IMR-90 (cell line): Measurements from ENCODE around the gene ABCC9. TPM values are rescaled to one million over a fixed set of nuclear protein-coding genes. Genes with fewer than 3 reads are reported as not detected.
A peak's percentile ranks its signal among the peaks of the same experiment; 100 is the strongest.

Source experiments
- ATAC-seq: fragments of 200-7000 bp; cut with Tn5 transposase; 2 replicates; pipeline ENCODE4 v1.9.1; 2020; ENCODE audit warnings: low read depth, mild to moderate bottlenecking, moderate library complexity
- BruUV-seq: library from RNA; stranded (reverse); fragments of 400-500 nt; replicated peaks from 2 replicates; lab custom pipeline; 2021; lab: Mats Ljungman, UMichigan
- CTCF ChIA-PET: fragments of 300-600 bp; formaldehyde crosslinking; extraction: SDS; loops from one replicate; lab custom pipeline; 2021; ENCODE audit warnings: antibody characterized with exemption; lab: Yijun Ruan, JAX
- POLR2A ChIA-PET: fragments of 300-600 bp; sonication (Branson Sonifier 250); formaldehyde crosslinking; loops from one replicate; lab custom pipeline; 2022; ENCODE audit warnings: antibody characterized with exemption; ENCODE audit not compliant: unreplicated experiment; lab: Charles Lee
- DNase-seq: peaks from one replicate; pipeline ENCODE4 v3.0.0; 2013
- H2AFZ ChIP-seq: replicated peaks from 2 replicates; pipeline ENCODE3; 2013; ENCODE audit warnings: low read length, mild to moderate bottlenecking; ENCODE audit not compliant: poor library complexity
- H2AK5ac ChIP-seq: 2 replicates; pipeline ENCODE4 v1.6.1; 2013; ENCODE audit warnings: low read depth, low read length, inconsistent platforms
- H2AK9ac ChIP-seq: replicated peaks from 2 replicates; pipeline ENCODE3; 2013; ENCODE audit warnings: mild to moderate bottlenecking, low read depth, low read length, moderate library complexity; ENCODE audit not compliant: poor library complexity
- H2BK120ac ChIP-seq: 2 replicates; pipeline ENCODE4 v1.6.1; 2013; ENCODE audit warnings: low read depth, low read length, inconsistent platforms
- H2BK15ac ChIP-seq: 3 replicates; pipeline ENCODE4 v1.6.1; 2013; ENCODE audit warnings: low read depth, low read length, inconsistent platforms
- H2BK20ac ChIP-seq: 2 replicates; pipeline ENCODE4 v1.6.1; 2013; ENCODE audit warnings: low read depth, mild to moderate bottlenecking, inconsistent platforms, low read length, moderate library complexity
- H2BK5ac ChIP-seq: 2 replicates; pipeline ENCODE4 v1.6.1; 2013; ENCODE audit warnings: mild to moderate bottlenecking, low read depth, low read length, inconsistent platforms; ENCODE audit not compliant: poor library complexity, severe bottlenecking
- H3K14ac ChIP-seq: replicated peaks from 2 replicates; pipeline ENCODE4 v1.6.1; 2013; ENCODE audit warnings: low read depth, low read length, inconsistent platforms
- H3K18ac ChIP-seq: 2 replicates; pipeline ENCODE4 v1.6.1; 2013; ENCODE audit warnings: low read depth, low read length, control low read depth
- H3K23ac ChIP-seq: 2 replicates; pipeline ENCODE4 v1.6.1; 2013; ENCODE audit warnings: low read depth, low read length, inconsistent platforms
- H3K27ac ChIP-seq: 2 replicates; pipeline ENCODE4 v1.5.1; 2013; ENCODE audit warnings: mild to moderate bottlenecking, control low read depth, low read length; ENCODE audit not compliant: insufficient read depth
- H3K27me3 ChIP-seq: 2 replicates; pipeline ENCODE4 v1.6.1; 2013; ENCODE audit warnings: low read length; ENCODE audit not compliant: control insufficient read depth, insufficient read depth
- H3K36me3 ChIP-seq: 2 replicates; pipeline ENCODE4 v1.6.1; 2013; ENCODE audit warnings: low read length, mixed read lengths; ENCODE audit not compliant: control insufficient read depth, insufficient read depth
- H3K4ac ChIP-seq: 2 replicates; pipeline ENCODE4 v1.6.1; 2013; ENCODE audit warnings: low read depth, low read length, inconsistent platforms
- H3K4me1 ChIP-seq: 2 replicates; pipeline ENCODE4 v1.6.1; 2013; ENCODE audit warnings: low read length, mixed read lengths; ENCODE audit not compliant: control insufficient read depth, insufficient read depth
- H3K4me2 ChIP-seq: 2 replicates; pipeline ENCODE4 v1.6.1; 2013; ENCODE audit warnings: low read depth, mild to moderate bottlenecking, control low read depth, low read length, moderate library complexity
- H3K4me3 ChIP-seq: 2 replicates; pipeline ENCODE4 v1.5.1; 2013; ENCODE audit warnings: low read depth, mild to moderate bottlenecking, control low read depth, low read length, moderate library complexity; ENCODE audit not compliant: insufficient read depth
- H3K56ac ChIP-seq: 2 replicates; pipeline ENCODE4 v1.6.1; 2013; ENCODE audit warnings: low read length, inconsistent platforms; ENCODE audit not compliant: insufficient read depth; ENCODE audit errors: extremely low read depth
- H3K79me1 ChIP-seq, 2 experiments: 2 replicates each; pipeline ENCODE4 v1.6.1; 2013; ENCODE audit warnings: low read length in 2 of 2, inconsistent platforms in 1 of 2, low read depth in 1 of 2
- H3K9ac ChIP-seq: 2 replicates; pipeline ENCODE4 v1.6.1; 2013; ENCODE audit warnings: low read depth, low read length, control low read depth
- H3K9me1 ChIP-seq: 2 replicates; pipeline ENCODE4 v1.6.1; 2013; ENCODE audit warnings: low read length, inconsistent platforms; ENCODE audit not compliant: insufficient read depth
- H3K9me3 ChIP-seq: 2 replicates; pipeline ENCODE4 v1.6.1; 2013; ENCODE audit warnings: low read length; ENCODE audit not compliant: control insufficient read depth, insufficient read depth
- H4K20me1 ChIP-seq: 2 replicates; pipeline ENCODE4 v1.6.1; 2013; ENCODE audit warnings: low read length, inconsistent platforms; ENCODE audit not compliant: insufficient read depth
- H4K5ac ChIP-seq: 2 replicates; pipeline ENCODE4 v1.6.1; 2013; ENCODE audit warnings: mild to moderate bottlenecking, low read depth, low read length, control low read depth
- H4K8ac ChIP-seq, 2 experiments: 2 replicates each; pipeline ENCODE4 v1.6.1; 2013; ENCODE audit warnings: low read depth in 2 of 2, low read length in 2 of 2, control low read depth in 1 of 2, inconsistent platforms in 1 of 2
- H4K91ac ChIP-seq: 2 replicates; pipeline ENCODE4 v1.6.1; 2013; ENCODE audit warnings: low read depth, low read length, inconsistent platforms; ENCODE audit not compliant: insufficient read depth
- BHLHE40 ChIP-seq: fragments of 150-350 bp; IDR thresholded peaks from 2 replicates; pipeline ENCODE4 v1.6.1; 2016; ENCODE audit warnings: mild to moderate bottlenecking, low read depth, low read length
- CEBPB ChIP-seq: IDR thresholded peaks from 2 replicates; pipeline ENCODE4 v1.6.1; 2012; ENCODE audit warnings: low read depth, low read length, improper control_type of control experiment
- CHD1 ChIP-seq: IDR thresholded peaks from 2 replicates; pipeline ENCODE4 v1.6.1; 2012; ENCODE audit warnings: low read depth, low read length, improper control_type of control experiment
- RAD21 ChIP-seq: IDR thresholded peaks from 2 replicates; pipeline ENCODE4 v1.6.1; 2012; ENCODE audit warnings: low read length, improper control_type of control experiment
- WGBS, 2 experiments: methylation state at CpG; one replicate each; pipeline versions ENCODE4 v1.1.5 to v1.1.7; 2013; ENCODE audit warnings: missing lambda C conversion rate in 2 of 2; ENCODE audit not compliant: insufficient read length in 1 of 2; ENCODE audit errors: extremely low coverage in 2 of 2; 5-methylcytosine and 5-hydroxymethylcytosine counted together
- dilution Hi-C: fragments of 300-500 bp; cut with HindIII; formaldehyde crosslinking; loops from one replicate; pipeline ENCODE4 v1.14.3; 2018; ENCODE audit warnings: low sequenced_read_pairs; ENCODE audit not compliant: unreplicated experiment
- in situ Hi-C: fragments of 300-500 bp; cut with MboI; formaldehyde crosslinking; loops from 3 replicates; pipeline ENCODE4 v1.14.3; 2019; ENCODE audit warnings: low sequenced_read_pairs, inconsistent platforms, mixed read lengths
- intact Hi-C: fragments of 100-400 bp; cut with micrococcal nuclease; formaldehyde crosslinking; loops from 2 replicates; pipeline ENCODE4 v1.10.0; 2022
- polyA plus RNA-seq, 3 experiments: library from polyadenylated mRNA; depleted of rRNA; stranded (reverse); fragments of >200 nt; gene quantifications; 2 replicates each; pipeline ENCODE4 v1.2.3, GENCODE V29; 2012; ENCODE audit warnings: low replicate concordance in 1 of 3
- total RNA-seq: library from RNA; depleted of rRNA; stranded (reverse); fragments of >200 nt; gene quantifications from 2 replicates; pipeline ENCODE4 v1.2.3, GENCODE V29; 2012
- TF ChIP-seq, protein P1 (sequence below): conservative IDR thresholded peaks from 2 replicates; pipeline ENCODE4 v1.5.1; 2012; ENCODE audit warnings: mild to moderate bottlenecking, low read depth, low read length, improper control_type of control experiment
- TF ChIP-seq, protein P2 (sequence below): fragments of 150-350 bp; IDR thresholded peaks from 2 replicates; pipeline ENCODE4 v1.6.1; 2016; ENCODE audit warnings: low read depth, mild to moderate bottlenecking, low read length, moderate library complexity, borderline replicate concordance
- TF ChIP-seq, protein P3 (sequence below): fragments of 150-350 bp; IDR thresholded peaks from 2 replicates; pipeline ENCODE4 v1.6.1; 2017; ENCODE audit warnings: mild to moderate bottlenecking, antibody characterized with exemption, low read length, low read depth

The ABCC9 gene
- total and polyA plus RNA-seq, 2 of the 4 experiments (the other 2 are of a cell fraction) = 1.2 to 6.6 TPM

DNA sequence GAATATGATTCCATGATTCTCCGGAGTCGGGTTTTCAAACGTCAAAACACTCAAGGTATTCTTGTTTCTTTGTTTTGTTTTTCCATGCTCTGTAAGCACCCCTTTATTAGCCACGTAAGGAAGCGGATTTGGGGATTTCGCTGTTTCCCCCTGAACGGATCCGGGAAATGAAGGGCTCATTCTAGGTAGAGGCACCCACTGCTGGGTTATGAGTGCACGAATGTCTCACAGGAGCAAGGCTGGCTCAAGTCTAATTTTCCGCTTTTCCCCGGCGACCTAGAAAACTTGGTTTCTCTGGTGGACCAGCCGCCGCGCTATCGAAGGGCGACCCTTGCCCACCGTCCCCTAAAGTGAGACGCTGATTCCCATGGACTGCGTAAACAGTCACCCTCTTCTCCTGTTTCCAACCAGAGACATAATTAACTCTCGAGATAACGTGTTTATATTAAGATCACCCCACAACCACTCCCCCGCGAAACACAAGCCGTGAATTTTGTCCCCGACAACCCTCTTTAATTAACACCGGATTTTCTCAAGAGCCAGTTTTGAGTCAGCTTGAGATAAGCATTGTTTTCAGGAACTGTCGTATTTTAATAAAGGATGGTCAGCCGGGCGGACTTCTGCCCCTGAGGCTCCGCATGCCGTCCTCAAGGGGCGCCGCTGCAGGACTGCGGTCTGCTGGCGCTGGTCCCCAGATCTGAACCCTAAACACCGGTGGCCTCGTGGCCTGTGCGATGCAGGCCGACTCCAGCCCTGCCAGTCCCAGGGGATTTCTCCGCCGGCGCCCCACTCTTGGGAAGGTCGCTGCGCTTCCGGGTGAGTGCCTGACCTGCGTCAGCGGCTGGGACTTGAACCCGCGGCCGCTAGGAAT is 515 bp upstream of the ABCC9 start:
- no peaks in the 10 kb centered on the region for H3K36me3 ChIP-seq
- intact Hi-C loops (loop anchor here (2.0 to 5.0 kb wide), 3 partner anchors 114 to 243 kb away; partner anchors contain the start of gene KCNJ8), in situ Hi-C loops (no loop called here), dilution Hi-C loops (no loop called here)
- H3K23ac ChIP-seq = peak overlapping the region; percentile 74; the same call in 1 of the 2 replicates
- peak overlapping the region; percentile 79 for H2AFZ ChIP-seq
- no peak overlapping the region for H2BK5ac ChIP-seq
- peak overlapping the region; percentile 49; the same call in 1 of the 2 replicates for H3K14ac ChIP-seq
- BruUV-seq = no TSS peak
- ChIA-PET CTCF (interaction anchor here (0.6 to 1.0 kb wide), 4 partner anchors 13 to 244 kb away, joined by 3 to 5 read pairs (median 4); no protein-coding TSS in a partner anchor), POLR2A (interaction anchor here (0.5 kb wide), 1 partner anchor 12 kb away, joined by 5 read pairs; no protein-coding TSS in a partner anchor)
- peak overlapping the region; percentile 45; the same call in 1 of the 2 replicates for H2BK120ac ChIP-seq
- peak; percentile 69 for ATAC-seq
- H2BK15ac ChIP-seq = peak overlapping the region; percentile 41; the same call in 1 of the 3 replicates
- H4K91ac ChIP-seq = no peak overlapping the region
- WGBS, 2 experiments = 23% methylated on average over 10 of the region's 51 CpGs; no CpG with 5 or more reads in 1 of the 2 experiments
- peak overlapping the region; percentile 34; the same call in 1 of the 2 replicates for H3K4ac ChIP-seq
- H3K9me1 ChIP-seq = no peaks in the 10 kb centered on the region
- H3K27me3 ChIP-seq = peaks cover 15% of the 10 kb centered on the region
- 0 out of 2 replicates have a peak, but pooled peaks cover 1% of the 10 kb centered on the region for H3K4me1 ChIP-seq
- no peak overlapping the region for H2AK9ac ChIP-seq
- no peak overlapping the region for H2BK20ac ChIP-seq
- TF ChIP-seq, protein P1, sequence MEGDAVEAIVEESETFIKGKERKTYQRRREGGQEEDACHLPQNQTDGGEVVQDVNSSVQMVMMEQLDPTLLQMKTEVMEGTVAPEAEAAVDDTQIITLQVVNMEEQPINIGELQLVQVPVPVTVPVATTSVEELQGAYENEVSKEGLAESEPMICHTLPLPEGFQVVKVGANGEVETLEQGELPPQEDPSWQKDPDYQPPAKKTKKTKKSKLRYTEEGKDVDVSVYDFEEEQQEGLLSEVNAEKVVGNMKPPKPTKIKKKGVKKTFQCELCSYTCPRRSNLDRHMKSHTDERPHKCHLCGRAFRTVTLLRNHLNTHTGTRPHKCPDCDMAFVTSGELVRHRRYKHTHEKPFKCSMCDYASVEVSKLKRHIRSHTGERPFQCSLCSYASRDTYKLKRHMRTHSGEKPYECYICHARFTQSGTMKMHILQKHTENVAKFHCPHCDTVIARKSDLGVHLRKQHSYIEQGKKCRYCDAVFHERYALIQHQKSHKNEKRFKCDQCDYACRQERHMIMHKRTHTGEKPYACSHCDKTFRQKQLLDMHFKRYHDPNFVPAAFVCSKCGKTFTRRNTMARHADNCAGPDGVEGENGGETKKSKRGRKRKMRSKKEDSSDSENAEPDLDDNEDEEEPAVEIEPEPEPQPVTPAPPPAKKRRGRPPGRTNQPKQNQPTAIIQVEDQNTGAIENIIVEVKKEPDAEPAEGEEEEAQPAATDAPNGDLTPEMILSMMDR = peak; percentile 42
- TF ChIP-seq CEBPB = no peak
- TF ChIP-seq, protein P2, sequence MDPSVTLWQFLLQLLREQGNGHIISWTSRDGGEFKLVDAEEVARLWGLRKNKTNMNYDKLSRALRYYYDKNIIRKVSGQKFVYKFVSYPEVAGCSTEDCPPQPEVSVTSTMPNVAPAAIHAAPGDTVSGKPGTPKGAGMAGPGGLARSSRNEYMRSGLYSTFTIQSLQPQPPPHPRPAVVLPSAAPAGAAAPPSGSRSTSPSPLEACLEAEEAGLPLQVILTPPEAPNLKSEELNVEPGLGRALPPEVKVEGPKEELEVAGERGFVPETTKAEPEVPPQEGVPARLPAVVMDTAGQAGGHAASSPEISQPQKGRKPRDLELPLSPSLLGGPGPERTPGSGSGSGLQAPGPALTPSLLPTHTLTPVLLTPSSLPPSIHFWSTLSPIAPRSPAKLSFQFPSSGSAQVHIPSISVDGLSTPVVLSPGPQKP = no peak
- no peak for TF ChIP-seq RAD21
- no peak for TF ChIP-seq CHD1
- no peak for TF ChIP-seq BHLHE40
- TF ChIP-seq, protein P3, sequence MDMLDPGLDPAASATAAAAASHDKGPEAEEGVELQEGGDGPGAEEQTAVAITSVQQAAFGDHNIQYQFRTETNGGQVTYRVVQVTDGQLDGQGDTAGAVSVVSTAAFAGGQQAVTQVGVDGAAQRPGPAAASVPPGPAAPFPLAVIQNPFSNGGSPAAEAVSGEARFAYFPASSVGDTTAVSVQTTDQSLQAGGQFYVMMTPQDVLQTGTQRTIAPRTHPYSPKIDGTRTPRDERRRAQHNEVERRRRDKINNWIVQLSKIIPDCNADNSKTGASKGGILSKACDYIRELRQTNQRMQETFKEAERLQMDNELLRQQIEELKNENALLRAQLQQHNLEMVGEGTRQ = no peak
- no peak overlapping the region for H3K56ac ChIP-seq
- no peak overlapping the region for H2AK5ac ChIP-seq
- H3K9me3 ChIP-seq = peaks cover 7% of the 10 kb centered on the region; the same call in 1 of the 2 replicates
- peak overlapping the region; percentile 7; the same call in 1 of the 2 replicates for H3K9ac ChIP-seq
- H4K5ac ChIP-seq = no peak overlapping the region
- no peak overlapping the region for H3K27ac ChIP-seq
- H3K4me2 ChIP-seq = peak overlapping the region; percentile 97
- H3K18ac ChIP-seq = no peak overlapping the region
- no peaks in the 10 kb centered on the region for H4K20me1 ChIP-seq
- DNase-seq = peak; percentile 26
- peak overlapping the region; percentile 63 for H3K4me3 ChIP-seq
- no peaks in the 10 kb centered on the region for H3K79me1 ChIP-seq
- peak overlapping the region in 1 of 2 experiments; percentile 17; a peak in 1 of 4 replicates for H4K8ac ChIP-seq
